ENCODE results near the gene TDO2. TPM values are rescaled to one million over a fixed set of nuclear protein-coding genes. Genes with fewer than 3 reads are reported as not detected.

The TDO2 gene
- total RNA-seq, 2 donors from 2014 or later = not detected

GRCh38 chr4:155962767-155963166, 59.3 kb downstream of the TDO2 start:
- no peak for TF ChIP-seq CTCF (conservative IDR thresholded peaks at IDR 0.05)
- Mint-ChIP-seq H3K27me3 (ENCODE audit: insufficient read depth) (no peaks in the 10 kb centered on the region), H3K9me3 (no peaks in the 10 kb centered on the region), H3K4me3 (no peak overlapping the region), H3K27ac (no peak overlapping the region), H3K4me1 (peaks cover 3% of the 10 kb centered on the region), H3K36me3 (ENCODE audit: low read depth) (no peaks in the 10 kb centered on the region)
- H3K4me3 ChIP-seq (ENCODE audit: low read length) = no peak overlapping the region
- no peaks in the 10 kb centered on the region for H3K4me1 ChIP-seq (ENCODE audit: control insufficient read depth, insufficient read depth, low read length)
- no peaks in the 10 kb centered on the region for H3K27me3 ChIP-seq (ENCODE audit: control insufficient read depth, insufficient read depth, low read length, poor library complexity, severe bottlenecking)
- H3K27ac ChIP-seq (ENCODE audit: low read depth, low read length) = no peak overlapping the region
- no peak overlapping the region for H3K9ac ChIP-seq (ENCODE audit: extremely low read depth, low read length, poor library complexity, severe bottlenecking)
- no peak for DNase-seq
- H3K36me3 ChIP-seq (ENCODE audit: control insufficient read depth, insufficient read depth, low read length) = no peaks in the 10 kb centered on the region
- 69 to 81% methylated on average over 2 of the region's 2 CpGs for WGBS, 2 experiments (ENCODE audit: insufficient coverage in 1 of 2, insufficient read length in 1 of 2)
- H3K9me3 ChIP-seq (ENCODE audit: control insufficient read depth, low read length) = no peaks in the 10 kb centered on the region

- H3K4me1 ChIP-seq (ENCODE audit: control insufficient read depth, insufficient read depth, low read length) = no peaks in the 10 kb centered on the region
- peaks cover 6% of the 10 kb centered on the region for H3K9me3 Mint-ChIP-seq
- no peaks in the 10 kb centered on the region for H3K27me3 Mint-ChIP-seq (ENCODE audit: insufficient read depth)
- no peak for DNase-seq
- H3K4me3 Mint-ChIP-seq = no peak overlapping the region
- H3K9ac ChIP-seq (ENCODE audit: extremely low read depth, low read length, poor library complexity, severe bottlenecking) = no peak overlapping the region
- H3K36me3 Mint-ChIP-seq (ENCODE audit: low read depth) = no peaks in the 10 kb centered on the region
- no peak overlapping the region for H3K4me3 ChIP-seq (ENCODE audit: low read length)
- H3K9me3 ChIP-seq (ENCODE audit: control insufficient read depth, low read length) = no peaks in the 10 kb centered on the region
- H3K27me3 ChIP-seq (ENCODE audit: control insufficient read depth, insufficient read depth, low read length, poor library complexity, severe bottlenecking) = no peaks in the 10 kb centered on the region
- no peak overlapping the region for H3K27ac ChIP-seq (ENCODE audit: low read depth, low read length)
- no peak overlapping the region for H3K27ac Mint-ChIP-seq
- no peaks in the 10 kb centered on the region for H3K36me3 ChIP-seq (ENCODE audit: control insufficient read depth, insufficient read depth, low read length)
- peaks cover 3% of the 10 kb centered on the region for H3K4me1 Mint-ChIP-seq
- 95 to 100% methylated on average over 6 to 8 of the region's 8 CpGs for WGBS, 2 experiments (ENCODE audit: insufficient coverage in 1 of 2, insufficient read length in 1 of 2)
- TF ChIP-seq CTCF (conservative IDR thresholded peaks at IDR 0.05) = no peak
These were observed 60.8 kb downstream of the TDO2 start for GRCh38 chr4:155964016-155964891.

- Histone ChIP-seq H3K9ac (ENCODE audit: extremely low read depth, low read length, poor library complexity, severe bottlenecking) (no peak overlapping the region), H3K27ac (ENCODE audit: low read depth, low read length) (peak overlapping the region; percentile 74), H3K9me3 (ENCODE audit: control insufficient read depth, low read length) (no peaks in the 10 kb centered on the region), H3K4me3 (ENCODE audit: low read length) (no peak overlapping the region), H3K4me1 (ENCODE audit: control insufficient read depth, insufficient read depth, low read length) (no peaks in the 10 kb centered on the region), H3K27me3 (ENCODE audit: control insufficient read depth, insufficient read depth, low read length, poor library complexity, severe bottlenecking) (no peaks in the 10 kb centered on the region), H3K36me3 (ENCODE audit: control insufficient read depth, insufficient read depth, low read length) (no peaks in the 10 kb centered on the region)
- H3K4me3 Mint-ChIP-seq = no peak overlapping the region
- peaks cover 3% of the 10 kb centered on the region for H3K4me1 Mint-ChIP-seq
- H3K27me3 Mint-ChIP-seq (ENCODE audit: insufficient read depth) = no peaks in the 10 kb centered on the region
- peaks cover 6% of the 10 kb centered on the region for H3K9me3 Mint-ChIP-seq
- WGBS, 2 experiments (ENCODE audit: insufficient coverage in 1 of 2, insufficient read length in 1 of 2) = 93 to 100% methylated on average over 1 to 2 of the region's 2 CpGs
- no peak for TF ChIP-seq CTCF (conservative IDR thresholded peaks at IDR 0.05)
- DNase-seq = no peak
- no peaks in the 10 kb centered on the region for H3K36me3 Mint-ChIP-seq (ENCODE audit: low read depth)
- no peak overlapping the region for H3K27ac Mint-ChIP-seq
These were observed 62.7 kb downstream of the TDO2 start for GRCh38 chr4:155966171-155966570.
